Activated naive CD8-positive, alpha-beta T cell treated with anti-CD3 and anti-CD28 coated beads for 36 hours (primary cell): ENCODE data around the gene ENTPD1. TPM values are rescaled to one million over a fixed set of nuclear protein-coding genes. Genes with fewer than 3 reads are reported as not detected.

ENCODE experiments used
- DNase-seq: peaks from one replicate; pipeline ENCODE4 v3.0.0; 2021
- H3K27ac Mint-ChIP-seq: one replicate; pipeline ENCODE4 v1.8.0; 2022; ENCODE audit warnings: mild to moderate bottlenecking, moderate library complexity, mixed read lengths
- H3K27me3 Mint-ChIP-seq: one replicate; pipeline ENCODE4 v1.8.0; 2022; ENCODE audit warnings: mild to moderate bottlenecking, mixed read lengths
- H3K36me3 Mint-ChIP-seq: one replicate; pipeline ENCODE4 v1.8.0; 2021; ENCODE audit warnings: mild to moderate bottlenecking, mixed read lengths
- H3K4me1 Mint-ChIP-seq: one replicate; pipeline ENCODE4 v1.8.0; 2021; ENCODE audit warnings: mixed read lengths
- H3K4me3 Mint-ChIP-seq: one replicate; pipeline ENCODE4 v1.8.0; 2022; ENCODE audit warnings: mild to moderate bottlenecking, moderate library complexity, mixed read lengths
- H3K9me3 Mint-ChIP-seq: one replicate; pipeline ENCODE4 v1.8.0; 2022; ENCODE audit warnings: mixed read lengths
- total RNA-seq, 2 experiments: library from RNA; stranded (reverse); gene quantifications; one replicate each; pipeline ENCODE4 v1.2.3, GENCODE V29; 2021

Gene ENTPD1
- total RNA-seq, 2 experiments from 2014 or later, result 0.64 to 0.99 TPM

GRCh38 chr10:95820363-95820762 lies 64.4 kb downstream of the ENTPD1 start:
- no peak for DNase-seq
- Mint-ChIP-seq H3K4me3 (no peak overlapping the region), H3K36me3 (no peaks in the 10 kb centered on the region), H3K9me3 (peaks cover 1% of the 10 kb centered on the region), H3K27me3 (peaks cover 26% of the 10 kb centered on the region), H3K27ac (no peak overlapping the region), H3K4me1 (no peaks in the 10 kb centered on the region)

GRCh38 chr10:95821720-95822119 lies 65.8 kb downstream of the ENTPD1 start:
- no peak for DNase-seq
- H3K4me3 Mint-ChIP-seq, result no peak overlapping the region
- H3K4me1 Mint-ChIP-seq, result no peaks in the 10 kb centered on the region
- H3K36me3 Mint-ChIP-seq, result no peaks in the 10 kb centered on the region
- no peaks in the 10 kb centered on the region for H3K9me3 Mint-ChIP-seq
- no peak overlapping the region for H3K27ac Mint-ChIP-seq
- peaks cover 26% of the 10 kb centered on the region for H3K27me3 Mint-ChIP-seq

GRCh38 chr10:95830044-95830443 lies 74.1 kb downstream of the ENTPD1 start:
- H3K9me3 Mint-ChIP-seq, result no peaks in the 10 kb centered on the region
- H3K27ac Mint-ChIP-seq, result no peak overlapping the region
- peaks cover 3% of the 10 kb centered on the region for H3K4me1 Mint-ChIP-seq
- H3K4me3 Mint-ChIP-seq, result no peak overlapping the region
- no peaks in the 10 kb centered on the region for H3K36me3 Mint-ChIP-seq
- no peak for DNase-seq
- H3K27me3 Mint-ChIP-seq, result no peaks in the 10 kb centered on the region

GRCh38 chr10:95831076-95831475 lies 75.1 kb downstream of the ENTPD1 start:
- Mint-ChIP-seq H3K27me3 (no peaks in the 10 kb centered on the region), H3K36me3 (no peaks in the 10 kb centered on the region), H3K4me1 (peaks cover 6% of the 10 kb centered on the region), H3K9me3 (no peaks in the 10 kb centered on the region), H3K4me3 (peak overlapping the region; percentile 11), H3K27ac (no peak overlapping the region)
- DNase-seq, result no peak

- Mint-ChIP-seq H3K9me3 (no peaks in the 10 kb centered on the region), H3K27me3 (no peaks in the 10 kb centered on the region), H3K4me3 (peak overlapping the region; percentile 16), H3K27ac (peak overlapping the region; percentile 85), H3K36me3 (no peaks in the 10 kb centered on the region), H3K4me1 (peaks cover 6% of the 10 kb centered on the region)
- no peak for DNase-seq
Observed at GRCh38 chr10:95831515-95831914, 75.6 kb downstream of the ENTPD1 start.

GRCh38 chr10:95832216-95833041 lies 76.5 kb downstream of the ENTPD1 start:
- H3K27me3 Mint-ChIP-seq, result no peaks in the 10 kb centered on the region
- peak overlapping the region; percentile 85 for H3K27ac Mint-ChIP-seq
- peak; percentile 24 for DNase-seq
- peak overlapping the region; percentile 62 for H3K4me3 Mint-ChIP-seq
- H3K9me3 Mint-ChIP-seq, result no peaks in the 10 kb centered on the region
- peaks cover 6% of the 10 kb centered on the region for H3K4me1 Mint-ChIP-seq
- H3K36me3 Mint-ChIP-seq, result no peaks in the 10 kb centered on the region

- no peaks in the 10 kb centered on the region for H3K36me3 Mint-ChIP-seq
- no peak for DNase-seq
- H3K4me3 Mint-ChIP-seq, result no peak overlapping the region
- no peaks in the 10 kb centered on the region for H3K27me3 Mint-ChIP-seq
- no peaks in the 10 kb centered on the region for H3K9me3 Mint-ChIP-seq
- H3K27ac Mint-ChIP-seq, result no peak overlapping the region
- peaks cover 6% of the 10 kb centered on the region for H3K4me1 Mint-ChIP-seq
Observed at GRCh38 chr10:95833042-95833610, 77.2 kb downstream of the ENTPD1 start.

GRCh38 chr10:95834406-95834805 lies 78.4 kb downstream of the ENTPD1 start:
- Mint-ChIP-seq H3K4me1 (peaks cover 6% of the 10 kb centered on the region), H3K4me3 (no peak overlapping the region), H3K27me3 (no peaks in the 10 kb centered on the region), H3K36me3 (no peaks in the 10 kb centered on the region), H3K9me3 (no peaks in the 10 kb centered on the region), H3K27ac (peak overlapping the region; percentile 57)
- DNase-seq, result no peak

GRCh38 chr10:95835149-95835860 lies 79.3 kb downstream of the ENTPD1 start:
- Mint-ChIP-seq H3K4me3 (no peak overlapping the region), H3K4me1 (peaks cover 6% of the 10 kb centered on the region), H3K27me3 (no peaks in the 10 kb centered on the region), H3K36me3 (no peaks in the 10 kb centered on the region), H3K9me3 (no peaks in the 10 kb centered on the region), H3K27ac (peak overlapping the region; percentile 17)
- no peak for DNase-seq

GRCh38 chr10:95835911-95836310 lies 79.9 kb downstream of the ENTPD1 start:
- Mint-ChIP-seq H3K27me3 (no peaks in the 10 kb centered on the region), H3K4me3 (no peak overlapping the region), H3K36me3 (no peaks in the 10 kb centered on the region), H3K4me1 (peaks cover 6% of the 10 kb centered on the region), H3K27ac (peak overlapping the region; percentile 17), H3K9me3 (no peaks in the 10 kb centered on the region)
- DNase-seq, result no peak

- H3K4me1 Mint-ChIP-seq, result peaks cover 6% of the 10 kb centered on the region
- no peak overlapping the region for H3K27ac Mint-ChIP-seq
- no peaks in the 10 kb centered on the region for H3K9me3 Mint-ChIP-seq
- no peak overlapping the region for H3K4me3 Mint-ChIP-seq
- no peaks in the 10 kb centered on the region for H3K36me3 Mint-ChIP-seq
- no peak for DNase-seq
- H3K27me3 Mint-ChIP-seq, result no peaks in the 10 kb centered on the region
Observed at GRCh38 chr10:95836610-95837355, 80.8 kb downstream of the ENTPD1 start.

- Mint-ChIP-seq H3K9me3 (no peaks in the 10 kb centered on the region), H3K27me3 (no peaks in the 10 kb centered on the region), H3K4me3 (no peak overlapping the region), H3K27ac (no peak overlapping the region), H3K36me3 (no peaks in the 10 kb centered on the region), H3K4me1 (peaks cover 6% of the 10 kb centered on the region)
- no peak for DNase-seq
Observed at GRCh38 chr10:95837356-95837776, 81.4 kb downstream of the ENTPD1 start.

- no peak for DNase-seq
- H3K27me3 Mint-ChIP-seq, result no peaks in the 10 kb centered on the region
- peaks cover 2% of the 10 kb centered on the region for H3K4me1 Mint-ChIP-seq
- no peaks in the 10 kb centered on the region for H3K9me3 Mint-ChIP-seq
- H3K27ac Mint-ChIP-seq, result no peak overlapping the region
- no peak overlapping the region for H3K4me3 Mint-ChIP-seq
- no peaks in the 10 kb centered on the region for H3K36me3 Mint-ChIP-seq
Observed at GRCh38 chr10:95837783-95838182, 81.8 kb downstream of the ENTPD1 start.

- no peak overlapping the region for H3K4me3 Mint-ChIP-seq
- no peaks in the 10 kb centered on the region for H3K36me3 Mint-ChIP-seq
- no peaks in the 10 kb centered on the region for H3K9me3 Mint-ChIP-seq
- no peak for DNase-seq
- peak overlapping the region; percentile 21 for H3K27ac Mint-ChIP-seq
- peaks cover 3% of the 10 kb centered on the region for H3K27me3 Mint-ChIP-seq
- peaks cover 2% of the 10 kb centered on the region for H3K4me1 Mint-ChIP-seq
Observed at GRCh38 chr10:95840121-95840520, 84.2 kb downstream of the ENTPD1 start.

GRCh38 chr10:95840681-95841080 lies 84.7 kb downstream of the ENTPD1 start:
- H3K4me3 Mint-ChIP-seq, result no peak overlapping the region
- no peak overlapping the region for H3K27ac Mint-ChIP-seq
- no peak for DNase-seq

More at GRCh38 chr10:95840681-95841080, 84.7 kb downstream of the ENTPD1 start:
- no peaks in the 10 kb centered on the region for H3K36me3 Mint-ChIP-seq
- H3K27me3 Mint-ChIP-seq, result peaks cover 3% of the 10 kb centered on the region
- H3K4me1 Mint-ChIP-seq, result peaks cover 3% of the 10 kb centered on the region
- H3K9me3 Mint-ChIP-seq, result no peaks in the 10 kb centered on the region
